ENCODE results near the gene ITFG1.
A peak's percentile ranks its signal among the peaks of the same experiment; 100 is the strongest.
"Not testable (repeated sequence)": the region's sequence is repeated elsewhere in the genome, so short reads cannot be mapped to it uniquely, and the experiment has no call there.

The ITFG1 gene

DNA sequence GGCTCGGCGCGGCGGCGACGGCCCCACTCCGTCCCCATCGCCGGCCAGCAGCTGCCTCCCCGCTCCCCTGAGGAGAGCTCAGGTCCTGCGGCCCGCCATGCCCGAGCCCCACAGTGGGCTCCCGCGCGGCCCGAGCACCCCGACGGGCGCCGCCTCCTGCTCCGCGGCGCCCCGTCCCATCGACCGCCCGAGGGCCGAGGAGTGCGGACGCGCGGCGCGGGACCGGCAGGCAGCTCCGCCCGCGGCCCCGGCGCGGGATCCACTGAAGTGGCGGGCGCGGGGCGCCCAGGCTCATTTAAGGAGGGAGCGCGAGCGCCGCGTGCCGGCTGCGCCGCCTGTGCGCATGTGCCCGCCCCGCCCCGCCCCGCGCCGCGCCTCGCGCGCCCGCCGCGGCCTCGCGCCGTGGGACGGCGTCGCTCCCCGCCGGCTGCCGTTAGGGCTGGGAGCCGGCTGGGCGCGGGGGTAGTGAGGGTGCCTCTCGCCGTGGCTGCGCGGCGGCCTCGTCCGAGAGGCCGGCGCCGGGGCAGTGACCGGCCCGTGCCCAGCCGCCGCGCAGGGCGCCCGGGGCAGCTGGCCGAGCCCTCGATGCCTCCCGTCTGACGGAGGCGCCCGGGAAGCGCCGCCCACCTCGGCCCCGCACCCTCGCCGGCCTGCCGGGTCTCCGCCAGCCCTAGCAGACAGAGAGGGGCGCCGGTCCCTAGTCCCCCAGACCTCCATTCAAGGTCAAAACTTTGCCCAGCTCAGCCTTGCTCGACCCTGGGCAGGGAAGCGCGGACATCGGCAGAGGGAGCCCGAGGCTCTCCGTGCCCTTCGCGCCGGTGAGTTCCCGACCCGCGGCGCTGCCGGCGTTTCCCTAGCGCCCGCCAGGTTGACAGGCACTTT is 316.9 kb downstream of the ITFG1 start, which contains the start of gene NETO2:
TSS of gene NETO2 (minus strand) at position 269 of the 882 bp plus-strand sequence. CDS start 333 bp downstream, outside the sequence.
- DNase-seq = peak; percentile 87

DNA sequence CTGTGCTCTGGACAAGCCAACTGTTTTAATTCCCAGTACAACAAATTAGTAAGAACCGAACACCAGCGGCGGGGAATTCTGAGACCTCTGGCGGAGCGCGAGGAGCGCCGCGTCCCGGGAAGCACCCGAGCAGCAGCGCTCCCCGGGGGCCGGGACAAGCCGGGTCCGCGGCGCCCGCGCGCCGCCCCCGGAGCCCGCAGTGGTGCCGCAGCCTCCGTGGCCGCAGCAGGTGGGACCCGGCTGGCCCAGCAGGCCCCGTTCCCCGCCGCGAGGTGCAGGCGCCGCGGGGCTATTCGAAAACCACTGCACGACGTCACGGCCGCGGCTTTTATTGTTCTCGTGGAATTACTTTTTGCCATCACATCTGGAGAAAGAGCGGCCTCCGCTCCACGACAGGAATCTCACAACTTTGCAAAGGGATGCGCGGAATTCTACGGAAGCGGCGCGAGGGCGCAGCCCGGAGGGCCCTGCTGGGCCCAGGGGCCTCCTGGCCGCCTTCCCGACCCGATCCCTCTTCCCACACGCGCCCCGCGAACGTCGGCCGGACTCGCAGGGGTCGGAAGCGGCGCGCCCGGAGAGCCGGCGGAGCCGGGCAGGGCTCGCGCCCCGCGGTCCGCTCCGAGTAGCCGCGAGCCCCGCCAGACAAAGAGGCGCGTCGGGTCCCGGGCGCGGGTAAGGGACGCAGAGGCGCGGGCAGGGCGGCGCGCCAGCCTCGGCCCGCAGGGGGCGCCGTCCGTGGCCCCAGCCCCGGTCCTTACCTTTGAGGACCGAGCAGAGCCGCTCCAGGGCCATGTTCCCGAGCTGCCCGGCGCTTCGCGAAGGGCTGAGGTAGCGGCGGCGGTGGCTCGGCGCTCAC is 317.8 kb downstream of the ITFG1 start:
- DNase-seq = peak; percentile 92

GRCh38 chr16:47142486-47142820 is 318.4 kb downstream of the ITFG1 start:
- DNase-seq = peak; percentile 54

GRCh38 chr16:47141773-47142485 is 318.9 kb downstream of the ITFG1 start:
- DNase-seq = peak; percentile 96

- no peak for DNase-seq
These were observed 320.2 kb downstream of the ITFG1 start for GRCh38 chr16:47140686-47141085.

- DNase-seq = no peak
These were observed 321.2 kb downstream of the ITFG1 start for GRCh38 chr16:47139561-47140185.

DNA sequence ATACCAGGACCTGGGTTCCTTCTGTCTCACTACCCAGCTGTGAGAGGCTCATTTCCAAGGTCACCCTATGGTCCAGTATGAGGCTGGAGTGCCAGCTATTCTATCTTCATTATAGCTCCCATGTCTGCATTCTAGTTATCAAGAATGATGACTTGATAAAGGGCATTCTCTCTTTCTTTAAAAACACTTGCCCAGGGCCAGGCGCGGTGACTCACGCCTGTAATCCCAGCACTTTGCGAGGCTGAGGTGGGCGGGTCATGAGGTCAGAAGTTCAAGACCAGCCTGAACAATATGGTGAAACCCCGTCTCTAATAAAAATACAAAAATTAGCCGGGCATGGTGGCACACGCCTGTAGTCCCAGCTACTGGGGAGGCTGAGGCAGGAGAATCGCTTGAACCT is 322.9 kb downstream of the ITFG1 start:
- DNase-seq = not testable (repeated sequence)

DNA sequence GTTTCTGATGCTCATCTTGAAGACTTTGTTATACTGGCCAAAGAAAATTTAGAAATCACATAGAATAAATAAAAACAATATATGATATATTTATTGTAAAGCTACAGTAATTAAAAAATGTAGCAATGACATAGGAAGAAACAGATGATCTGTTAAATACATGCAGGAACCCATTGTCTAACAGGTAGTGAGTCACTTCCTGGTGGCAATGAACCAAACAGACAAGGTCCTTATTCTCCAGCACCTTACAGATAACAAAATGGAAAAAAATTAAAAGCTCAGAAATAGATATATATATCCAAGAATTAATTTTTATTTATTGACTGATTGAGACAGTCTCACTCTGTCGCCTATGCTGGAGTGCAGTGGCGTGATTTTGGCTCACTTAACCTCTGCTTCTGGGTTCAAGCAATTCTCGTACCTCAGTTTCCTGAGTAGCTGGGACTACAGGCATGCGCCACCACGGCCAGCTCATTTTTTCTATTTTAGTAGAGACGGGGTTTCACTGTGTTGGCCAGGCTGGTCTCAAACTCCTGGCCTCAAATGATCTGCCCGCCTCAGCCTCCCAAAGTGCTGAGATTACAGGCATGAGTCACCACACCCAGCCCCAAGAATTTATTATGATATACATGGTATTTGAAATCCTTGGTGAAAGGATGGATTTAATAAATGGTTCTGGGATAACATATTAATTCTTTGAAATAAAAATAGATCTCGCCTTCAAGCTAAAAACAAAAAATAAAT is 324.6 kb downstream of the ITFG1 start:
- peak; percentile 10 for DNase-seq

GRCh38 chr16:47134550-47134949 is 326.3 kb downstream of the ITFG1 start:
- DNase-seq = no peak

- DNase-seq = no peak
These were observed 328.6 kb downstream of the ITFG1 start for GRCh38 chr16:47132308-47132707.

GRCh38 chr16:47129755-47130435 is 331.0 kb downstream of the ITFG1 start:
- no peak for DNase-seq

DNA sequence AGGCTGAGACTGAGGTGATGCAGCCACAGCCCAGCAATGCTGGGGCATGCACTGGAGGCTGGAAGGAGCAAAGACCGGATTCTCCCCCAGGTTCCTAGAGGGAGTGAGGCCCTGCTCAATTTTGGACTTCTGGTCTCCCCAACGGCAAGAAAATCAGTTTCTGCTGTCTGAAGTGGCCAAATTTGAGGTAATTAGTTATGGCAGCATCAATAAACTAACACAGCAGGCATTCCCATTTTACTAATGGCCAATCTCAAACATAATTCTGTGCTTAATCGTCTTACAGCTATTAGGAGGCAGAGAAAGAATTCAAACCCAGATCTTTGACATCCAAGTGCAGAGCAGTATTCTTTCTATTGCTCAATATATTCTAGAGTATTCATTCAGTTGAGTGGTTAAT is 333.3 kb downstream of the ITFG1 start:
- DNase-seq = no peak

DNA sequence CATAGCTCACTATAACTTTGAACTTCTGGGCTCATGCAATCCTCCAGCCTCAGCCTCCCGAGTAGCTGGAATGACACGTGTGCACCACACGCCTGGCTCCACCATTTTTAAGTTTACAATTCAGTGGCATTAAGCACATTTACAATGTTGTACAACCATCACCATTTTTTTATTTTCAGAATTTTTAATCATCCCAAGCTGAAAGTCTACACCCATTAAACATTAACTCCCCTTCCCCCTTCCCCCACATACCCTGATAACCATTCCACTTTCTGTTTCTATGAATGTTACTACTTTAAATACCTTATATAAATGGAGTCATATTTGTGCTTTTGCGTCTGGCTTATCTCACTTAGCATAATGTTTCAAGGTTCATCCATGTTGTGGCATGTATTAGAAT is 335.1 kb downstream of the ITFG1 start:
- DNase-seq = no peak

DNA sequence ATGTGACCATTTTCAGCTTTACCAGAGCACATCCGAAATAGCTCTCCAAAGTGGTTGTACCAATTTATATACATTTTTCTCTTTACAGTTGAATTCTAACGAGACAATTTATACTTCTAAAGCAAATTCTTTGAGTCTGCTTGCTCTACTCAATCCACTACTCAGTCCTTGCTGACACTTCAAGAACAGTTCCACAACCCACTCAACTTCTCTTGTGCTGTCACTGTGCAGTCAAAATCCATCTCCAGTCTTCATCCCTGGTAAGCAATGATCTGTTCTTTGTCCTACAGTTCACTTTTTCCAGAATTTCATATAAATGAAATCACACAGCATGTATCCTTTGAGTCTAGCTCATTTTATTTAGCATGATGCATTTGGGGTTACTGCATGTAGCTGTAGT is 347.7 kb downstream of the ITFG1 start:
- DNase-seq = no peak

DNA sequence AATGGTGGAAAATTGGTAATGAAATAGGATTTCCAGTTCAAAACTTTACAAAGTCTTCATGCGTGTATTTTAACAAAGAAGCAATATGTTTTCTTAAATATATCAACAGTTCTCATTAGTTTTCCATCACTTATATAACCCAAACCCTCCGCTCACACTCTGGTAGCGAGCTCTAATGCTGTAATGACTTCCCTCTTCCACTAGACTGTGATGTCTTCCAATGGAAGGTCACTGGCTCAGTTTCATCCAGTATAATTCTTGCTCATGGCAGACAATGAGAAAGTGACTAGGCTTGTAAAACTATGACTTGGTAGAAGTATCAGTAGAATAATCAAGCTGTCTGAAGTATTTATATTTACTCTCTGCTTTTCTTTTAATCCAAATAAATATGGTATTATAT is 349.9 kb downstream of the ITFG1 start:
- peak; percentile 9 for DNase-seq

- DNase-seq = no peak
These were observed 351.5 kb downstream of the ITFG1 start for GRCh38 chr16:47109361-47109760.

Measured in RPMI8226 (cell line).